Cardiac fibroblast (primary cell): ENCODE data around the gene HIF1A.
A peak's percentile ranks its signal among the peaks of the same experiment; 100 is the strongest.
"Not testable (repeated sequence)": the region's sequence is repeated elsewhere in the genome, so short reads cannot be mapped to it uniquely, and the experiment has no call there.

ENCODE experiments used
- DNase-seq, 2 donors: peaks; one replicate each; pipeline versions ENCODE4 v3.0.0 to v3.0.0-alpha.2; 2010; ENCODE audit warnings: low read depth in 2 of 2
- H3K4me3 ChIP-seq, 2 donors: replicated peaks in 1 of 2; 1 replicate in 1 of 2; 2 replicates in 1 of 2; pipeline ENCODE4 v1.5.1; 2011; ENCODE audit warnings: low read depth in 2 of 2, low read length in 2 of 2, mild to moderate bottlenecking in 2 of 2, moderate library complexity in 1 of 2
- TF ChIP-seq, protein P1 (sequence below): IDR thresholded peaks from one replicate; pipeline ENCODE4 v1.5.1; 2011; ENCODE audit warnings: low read depth, mild to moderate bottlenecking, low read length, inconsistent platforms

Gene HIF1A

DNA sequence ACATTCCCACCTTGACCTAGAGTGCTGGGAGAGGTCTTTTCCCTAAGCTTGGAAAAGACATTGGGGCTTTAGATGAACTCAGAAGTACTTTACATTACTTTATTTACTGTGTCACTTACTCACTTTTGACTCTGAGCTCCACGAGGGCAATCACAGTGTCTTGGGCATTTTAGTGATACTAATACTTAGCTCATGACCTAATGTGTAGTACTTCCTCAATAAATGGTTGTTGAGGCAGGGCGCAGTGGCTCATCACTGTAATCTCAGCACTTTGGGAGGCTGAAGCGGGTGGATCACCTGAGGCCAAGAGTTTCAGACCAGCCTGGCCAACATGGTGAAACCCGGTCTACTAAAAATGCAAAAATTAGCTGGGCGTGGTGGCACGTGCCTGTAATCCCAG is 47.1 kb downstream of the HIF1A start:
- TF ChIP-seq, protein P1, sequence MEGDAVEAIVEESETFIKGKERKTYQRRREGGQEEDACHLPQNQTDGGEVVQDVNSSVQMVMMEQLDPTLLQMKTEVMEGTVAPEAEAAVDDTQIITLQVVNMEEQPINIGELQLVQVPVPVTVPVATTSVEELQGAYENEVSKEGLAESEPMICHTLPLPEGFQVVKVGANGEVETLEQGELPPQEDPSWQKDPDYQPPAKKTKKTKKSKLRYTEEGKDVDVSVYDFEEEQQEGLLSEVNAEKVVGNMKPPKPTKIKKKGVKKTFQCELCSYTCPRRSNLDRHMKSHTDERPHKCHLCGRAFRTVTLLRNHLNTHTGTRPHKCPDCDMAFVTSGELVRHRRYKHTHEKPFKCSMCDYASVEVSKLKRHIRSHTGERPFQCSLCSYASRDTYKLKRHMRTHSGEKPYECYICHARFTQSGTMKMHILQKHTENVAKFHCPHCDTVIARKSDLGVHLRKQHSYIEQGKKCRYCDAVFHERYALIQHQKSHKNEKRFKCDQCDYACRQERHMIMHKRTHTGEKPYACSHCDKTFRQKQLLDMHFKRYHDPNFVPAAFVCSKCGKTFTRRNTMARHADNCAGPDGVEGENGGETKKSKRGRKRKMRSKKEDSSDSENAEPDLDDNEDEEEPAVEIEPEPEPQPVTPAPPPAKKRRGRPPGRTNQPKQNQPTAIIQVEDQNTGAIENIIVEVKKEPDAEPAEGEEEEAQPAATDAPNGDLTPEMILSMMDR: no peak
- no peak overlapping the region for H3K4me3 ChIP-seq
- DNase-seq: no peak

DNA sequence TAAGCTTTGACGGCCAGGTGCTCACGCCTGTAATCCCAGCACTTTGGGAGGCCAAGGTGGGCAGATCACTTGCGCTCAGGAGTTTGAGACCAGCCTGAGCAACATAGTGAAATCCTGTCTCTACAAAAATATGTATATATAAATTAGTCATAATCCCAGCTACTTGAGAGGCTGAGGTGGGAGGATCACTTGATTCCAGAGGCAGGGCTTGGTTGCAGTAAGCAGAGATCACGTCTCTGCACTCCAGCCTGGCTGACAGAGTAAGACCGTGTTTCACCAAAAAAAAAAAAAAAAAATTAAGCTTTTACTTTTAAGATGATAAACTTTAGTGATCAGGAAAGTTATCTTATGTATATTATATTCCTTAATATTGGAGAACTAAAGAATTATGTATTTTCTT is 48.9 kb downstream of the HIF1A start:
- TF ChIP-seq, protein P1: no peak
- no peak overlapping the region for H3K4me3 ChIP-seq
- DNase-seq: peak in 1 of 2 donors; percentile 52

DNA sequence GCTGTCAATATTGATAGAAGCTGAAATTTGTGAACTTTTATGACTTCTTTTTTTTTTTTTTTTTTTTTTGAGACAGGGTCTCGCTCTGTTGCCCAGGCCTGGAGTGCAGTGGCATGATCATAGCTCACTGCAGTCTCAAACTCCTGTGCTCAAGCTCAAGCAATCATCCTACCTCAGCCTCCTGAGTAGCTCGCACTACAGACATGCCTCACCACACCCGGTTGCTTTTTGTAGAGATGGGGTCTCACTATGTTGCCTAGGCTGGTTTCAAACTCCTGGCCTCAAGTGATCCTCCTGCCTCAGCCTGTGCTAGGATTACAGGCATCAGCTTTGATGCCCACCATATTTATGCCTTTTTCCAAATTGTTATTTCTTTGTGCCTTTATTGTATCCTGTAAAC is 51.0 kb downstream of the HIF1A start:
- DNase-seq, H3K4me3 ChIP-seq: not testable (repeated sequence)

DNA sequence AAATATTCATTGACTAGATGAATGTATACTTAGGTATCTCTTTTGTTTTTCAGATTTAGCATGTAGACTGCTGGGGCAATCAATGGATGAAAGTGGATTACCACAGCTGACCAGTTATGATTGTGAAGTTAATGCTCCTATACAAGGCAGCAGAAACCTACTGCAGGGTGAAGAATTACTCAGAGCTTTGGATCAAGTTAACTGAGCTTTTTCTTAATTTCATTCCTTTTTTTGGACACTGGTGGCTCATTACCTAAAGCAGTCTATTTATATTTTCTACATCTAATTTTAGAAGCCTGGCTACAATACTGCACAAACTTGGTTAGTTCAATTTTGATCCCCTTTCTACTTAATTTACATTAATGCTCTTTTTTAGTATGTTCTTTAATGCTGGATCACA is 51.6 kb downstream of the HIF1A start:
- no peak overlapping the region for H3K4me3 ChIP-seq
- TF ChIP-seq, protein P1: no peak
- DNase-seq: no peak

DNA sequence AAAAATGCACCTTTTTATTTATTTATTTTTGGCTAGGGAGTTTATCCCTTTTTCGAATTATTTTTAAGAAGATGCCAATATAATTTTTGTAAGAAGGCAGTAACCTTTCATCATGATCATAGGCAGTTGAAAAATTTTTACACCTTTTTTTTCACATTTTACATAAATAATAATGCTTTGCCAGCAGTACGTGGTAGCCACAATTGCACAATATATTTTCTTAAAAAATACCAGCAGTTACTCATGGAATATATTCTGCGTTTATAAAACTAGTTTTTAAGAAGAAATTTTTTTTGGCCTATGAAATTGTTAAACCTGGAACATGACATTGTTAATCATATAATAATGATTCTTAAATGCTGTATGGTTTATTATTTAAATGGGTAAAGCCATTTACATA is 52.0 kb downstream of the HIF1A start:
- H3K4me3 ChIP-seq: peak overlapping the region in 1 of 2 donors; percentile 11
- DNase-seq: peak in 1 of 2 donors; percentile 66
- TF ChIP-seq, protein P1: no peak

DNA sequence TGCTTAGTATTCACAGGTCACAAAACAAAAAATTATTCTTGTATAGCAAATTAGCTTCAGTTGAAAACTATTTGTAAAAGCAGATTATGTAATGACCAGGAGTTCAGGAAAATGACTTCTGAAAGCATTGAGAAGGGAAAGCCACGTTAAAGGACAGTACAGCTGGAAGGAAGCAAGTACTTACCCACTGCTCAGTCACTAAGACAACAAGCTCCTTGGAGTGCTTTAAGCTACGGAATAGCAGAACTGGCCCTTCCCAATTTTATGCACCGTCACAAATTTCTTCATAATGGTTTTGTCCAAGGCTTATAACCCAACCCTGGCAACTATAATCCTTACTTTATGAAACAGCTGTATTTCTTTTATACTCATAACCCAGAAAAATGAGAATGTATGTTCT is 54.0 kb downstream of the HIF1A start:
- peak; percentile 49 to 83 for DNase-seq
- peak overlapping the region in 1 of 2 donors; percentile 52 for H3K4me3 ChIP-seq
- TF ChIP-seq, protein P1: no peak

DNA sequence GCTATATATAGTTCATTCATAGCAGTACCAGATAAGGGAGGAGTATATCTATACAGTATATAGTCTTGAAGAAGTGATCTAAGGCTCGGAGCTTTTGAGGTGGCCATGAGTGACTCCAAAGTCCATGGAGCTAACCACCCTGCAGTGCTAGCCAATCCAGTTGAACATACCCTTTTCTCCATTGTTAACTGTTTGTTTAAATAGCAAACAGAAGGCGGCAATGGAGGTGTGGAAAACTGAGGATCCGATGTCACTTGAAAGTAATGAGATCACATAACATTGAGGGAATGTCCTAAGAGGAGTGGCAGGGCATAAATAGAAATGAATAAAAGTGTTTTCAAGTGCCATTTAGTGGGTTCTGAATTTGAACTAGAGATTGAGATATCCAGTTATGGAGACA is 54.6 kb downstream of the HIF1A start:
- peak; percentile 21 to 54 for DNase-seq
- peak overlapping the region in 1 of 2 donors; percentile 52 for H3K4me3 ChIP-seq
- TF ChIP-seq, protein P1: no peak
